Measurements from ENCODE around the gene CTDP1. TPM values are rescaled to one million over a fixed set of nuclear protein-coding genes. Genes with fewer than 3 reads are reported as not detected.
A peak's percentile ranks its signal among the peaks of the same experiment; 100 is the strongest.

The CTDP1 gene
- total and polyA plus RNA-seq, 9 of the 15 experiments (the other 6 are each of a cell fraction or from before 2014, with no cell fraction given) = 0.07 to 19.2 (median 4.0) TPM

GRCh38 chr18:79678665-79679551, 695 bp upstream of the CTDP1 start (continued):
- TF ChIP-seq RERE (CRISPR knock-in tag; IDR thresholded peaks at IDR 0.05; ENCODE audit: borderline replicate concordance) = no peak
- TF ChIP-seq ZNF507 (tag; conservative IDR thresholded peaks at IDR 0.05) = no peak
- no peak for TF ChIP-seq MXI1 (IDR thresholded peaks at IDR 0.05; ENCODE audit: low read depth, low read length)
- no peak for TF ChIP-seq HDAC3 (IDR thresholded peaks at IDR 0.05; ENCODE audit: borderline replicate concordance, partially characterized antibody)
- TF ChIP-seq ZNF511 (CRISPR knock-in tag; IDR thresholded peaks at IDR 0.05) = peak; percentile 70; the same call in 1 of the 2 replicates
- peak; percentile 79 to 86 for TF ChIP-seq SIX5 (IDR thresholded peaks at IDR 0.05; ENCODE audit: borderline replicate concordance in 1 of 2, insufficient read depth in 1 of 2, low read depth in 1 of 2, low read length in 2 of 2)
- peak; percentile 69 for TF ChIP-seq USF2 (CRISPR knock-in tag; IDR thresholded peaks at IDR 0.05)
- TF ChIP-seq RNF219 (CRISPR knock-in tag; IDR thresholded peaks at IDR 0.05) = no peak
- TF ChIP-seq ZNF224 (CRISPR knock-in tag; IDR thresholded peaks at IDR 0.05) = no peak
- peak; percentile 23; the same call in 1 of the 2 replicates for TF ChIP-seq SPI1 (IDR thresholded peaks at IDR 0.05; ENCODE audit: borderline replicate concordance, low read depth, low read length)
- TF ChIP-seq E2F3 (CRISPR knock-in tag; IDR thresholded peaks at IDR 0.05) = 0 out of 2 replicates have a peak, but pooled peaks have one; percentile 58
- peak; percentile 67 for TF ChIP-seq SMAD4 (CRISPR knock-in tag; conservative IDR thresholded peaks at IDR 0.05)
- no peak for TF ChIP-seq IRF2 (CRISPR knock-in tag; IDR thresholded peaks at IDR 0.05)
- no peak for TF ChIP-seq MTA1 (IDR thresholded peaks at IDR 0.05; ENCODE audit: borderline replicate concordance)
- TF ChIP-seq PRPF4 (IDR thresholded peaks at IDR 0.05; ENCODE audit: insufficient read depth, low read depth, low read length, poor library complexity, severe bottlenecking) = no peak
- TF ChIP-seq ZFX (CRISPR knock-in tag; IDR thresholded peaks at IDR 0.05) = peak; percentile 96
